BLaER1 treated with 17β-estradiol and CSF1 and Interleukin-3, amounts not matched to agents 10 nM and 100 nM (cell line): ENCODE measurements around the gene TIMM10B.

Experiments
- H3K27ac ChIP-seq, 11 experiments: shearing (Covaris generic); formaldehyde crosslinking; 2 replicates each; pipeline ENCODE4 v1.8.1; 2022
- H3K27me3 ChIP-seq, 11 experiments: shearing (Covaris generic); formaldehyde crosslinking; 2 replicates each; pipeline ENCODE4 v1.8.1; 2022
- H3K36me3 ChIP-seq, 11 experiments: shearing (Covaris generic); formaldehyde crosslinking; 2 replicates each; pipeline ENCODE4 v1.8.1; 2022
- H3K4me1 ChIP-seq, 10 experiments: shearing (Covaris generic); formaldehyde crosslinking; 2 replicates each; pipeline ENCODE4 v1.8.1; 2022
- H3K4me2 ChIP-seq, 11 experiments: shearing (Covaris generic); formaldehyde crosslinking; 2 replicates each; pipeline ENCODE4 v1.8.1; 2022
- H3K4me3 ChIP-seq, 10 experiments: shearing (Covaris generic); formaldehyde crosslinking; 2 replicates each; pipeline ENCODE4 v1.8.1; 2022
- H3K9ac ChIP-seq, 11 experiments: shearing (Covaris generic); formaldehyde crosslinking; 2 replicates each; pipeline ENCODE4 v1.8.1; 2022
- H3K9me3 ChIP-seq, 11 experiments: shearing (Covaris generic); formaldehyde crosslinking; replicated peaks in 1 of 11; 2 replicates each; pipeline ENCODE4 v1.8.1; 2022
- H4K20me1 ChIP-seq, 11 experiments: shearing (Covaris generic); formaldehyde crosslinking; 2 replicates each; pipeline ENCODE4 v1.8.1; 2022
- Cebpa-rat ChIP-seq, 11 experiments: shearing (Covaris generic); IDR thresholded peaks; 2 replicates each; pipeline ENCODE4 v1.8.1; 2022

The TIMM10B gene

DNA sequence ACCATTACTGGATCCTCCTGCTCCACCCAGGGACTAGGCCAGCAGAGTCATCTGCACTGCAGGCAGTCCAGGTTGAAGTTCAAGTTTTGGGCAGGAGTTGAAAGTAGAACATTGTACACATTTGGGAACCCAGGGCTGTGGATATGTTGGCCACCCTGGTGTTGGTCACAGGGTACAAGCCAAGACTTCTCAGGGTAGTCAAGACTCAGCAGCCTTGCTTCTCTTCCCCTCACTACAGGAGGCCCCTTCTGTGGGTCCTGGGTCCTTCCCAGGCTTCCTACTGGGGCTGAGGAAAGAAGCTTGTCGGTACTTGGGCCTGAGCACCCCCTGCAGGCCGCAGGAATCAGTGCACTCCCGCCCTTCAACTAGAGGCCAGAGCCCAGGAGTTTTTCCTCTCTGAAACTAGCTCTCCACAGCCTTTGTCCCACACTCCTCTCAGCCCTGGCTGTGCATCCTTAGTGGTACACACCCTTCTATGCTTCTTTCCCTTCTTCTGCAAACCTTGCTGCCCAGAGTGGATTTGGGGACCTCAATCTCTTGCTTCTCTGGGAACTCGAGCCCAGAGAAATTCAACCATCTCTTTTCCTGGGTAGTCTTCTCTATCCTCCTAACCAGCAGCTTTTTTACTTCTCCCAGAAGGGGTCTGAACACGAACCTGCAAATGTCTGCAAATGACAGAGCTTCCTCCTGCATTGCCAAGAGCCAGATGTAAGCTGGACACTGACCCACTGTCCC is 37.9 kb upstream of the TIMM10B start:
- TF ChIP-seq Cebpa-rat (IDR thresholded peaks at IDR 0.05): no peak
- H3K27ac ChIP-seq: no peak overlapping the region

DNA sequence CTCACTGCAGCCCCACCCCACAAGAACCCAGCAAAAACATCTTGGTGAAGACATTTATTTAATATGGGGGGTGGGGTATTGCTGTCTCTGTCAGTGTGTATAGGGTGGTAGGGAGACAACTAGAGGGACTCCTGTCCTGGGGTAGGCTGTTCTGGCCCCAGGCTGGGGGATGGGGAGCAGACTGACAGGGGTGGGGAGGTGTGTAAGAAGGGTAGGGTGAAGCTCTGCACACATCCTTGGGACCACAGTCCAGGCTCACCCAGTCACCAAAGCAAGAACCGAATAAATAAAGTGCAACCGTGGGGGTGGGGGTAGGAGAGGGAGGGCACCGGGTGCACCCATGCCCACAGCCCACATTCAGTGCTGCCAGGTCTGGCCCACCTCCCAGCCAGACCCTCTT is 32.7 kb upstream of the TIMM10B start:
- H3K4me1 ChIP-seq: no peaks in the 10 kb centered on the region
- no peak overlapping the region for H3K4me3 ChIP-seq
- TF ChIP-seq Cebpa-rat (IDR thresholded peaks at IDR 0.05): no peak
- H3K9me3 ChIP-seq: no peaks in the 10 kb centered on the region
- no peak overlapping the region for H3K9ac ChIP-seq
- peaks cover 20 to 62% (median 38%) of the 10 kb centered on the region in 11 experiments for H3K36me3 ChIP-seq
- no peaks in the 10 kb centered on the region for H3K27me3 ChIP-seq
- 0 out of 22 replicates have a peak, but pooled peaks cover 0 to 9% (median 0%) of the 10 kb centered on the region in 11 experiments for H4K20me1 ChIP-seq
- H3K27ac ChIP-seq: no peak overlapping the region
- H3K4me2 ChIP-seq: no peak overlapping the region

More for the DNA sequence above, 37.9 kb upstream of the TIMM10B start:
- Histone ChIP-seq H3K4me3 (no peak overlapping the region), H3K27me3 (no peaks in the 10 kb centered on the region), H4K20me1 (no peaks in the 10 kb centered on the region), H3K9ac (0 out of 22 replicates have a peak overlapping the region, but pooled peaks of 1 of the 11 experiments have one; percentile 9), H3K4me2 (no peak overlapping the region), H3K9me3 (no peaks in the 10 kb centered on the region), H3K4me1 (peaks cover 0 to 9% (median 4%) of the 10 kb centered on the region in 10 experiments; a peak in 10 of 20 replicates), H3K36me3 (peaks cover 0 to 11% (median 0%) of the 10 kb centered on the region in 11 experiments; a peak in 5 of 22 replicates)

DNA sequence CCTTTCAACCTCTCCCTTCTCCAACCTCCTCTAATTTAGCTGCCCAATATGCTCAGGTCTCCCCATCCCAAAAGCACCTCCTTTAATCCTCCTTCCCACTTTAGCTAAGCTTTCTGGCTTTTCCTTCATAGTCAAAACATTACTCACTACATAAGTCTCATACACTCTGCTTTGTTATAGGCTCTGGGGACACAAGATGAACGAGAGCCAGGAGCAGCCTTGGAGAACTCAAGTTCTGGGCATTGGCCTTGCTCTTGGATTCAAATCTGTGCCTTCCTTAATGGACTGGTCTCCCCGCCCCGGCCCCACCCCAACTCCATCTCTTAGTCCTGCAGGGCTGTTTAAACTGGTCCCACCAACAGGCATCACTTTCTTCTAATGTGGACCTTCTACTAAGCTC is 29.1 kb upstream of the TIMM10B start:
- H3K4me1 ChIP-seq: no peaks in the 10 kb centered on the region
- no peak overlapping the region for H3K4me2 ChIP-seq
- H3K27ac ChIP-seq: no peak overlapping the region
- H4K20me1 ChIP-seq: peaks cover 0 to 15% (median 0%) of the 10 kb centered on the region in 11 experiments; a peak in 1 of 22 replicates
- peaks cover 50 to 99% (median 73%) of the 10 kb centered on the region in 11 experiments for H3K36me3 ChIP-seq
- no peak for TF ChIP-seq Cebpa-rat (IDR thresholded peaks at IDR 0.05)
- no peak overlapping the region for H3K9ac ChIP-seq
- H3K9me3 ChIP-seq: no peaks in the 10 kb centered on the region
- H3K4me3 ChIP-seq: no peak overlapping the region
- no peaks in the 10 kb centered on the region for H3K27me3 ChIP-seq

DNA sequence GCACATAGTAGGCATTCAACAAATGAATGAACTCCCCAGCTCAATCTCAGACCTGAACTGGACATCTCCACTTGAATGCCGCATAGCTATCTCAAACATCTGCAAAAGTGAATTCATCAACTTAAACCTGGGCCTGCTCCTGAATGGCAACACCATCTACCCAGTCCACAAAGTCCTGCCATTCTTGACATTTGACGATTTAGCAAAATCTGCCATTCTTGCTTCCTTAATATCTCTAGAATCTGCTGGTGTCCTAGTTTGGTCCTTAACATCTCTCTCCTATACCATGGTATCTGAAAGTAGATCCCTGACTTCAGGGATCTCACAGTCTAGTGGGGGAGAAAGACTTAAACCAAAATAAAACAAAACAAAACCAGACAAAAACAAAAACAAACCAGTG is 28.1 kb upstream of the TIMM10B start:
- H3K9me3 ChIP-seq: no peaks in the 10 kb centered on the region
- H3K9ac ChIP-seq: no peak overlapping the region
- no peak overlapping the region for H3K4me3 ChIP-seq
- H3K36me3 ChIP-seq: peaks cover 50 to 99% (median 78%) of the 10 kb centered on the region in 11 experiments
- H4K20me1 ChIP-seq: peaks cover 0 to 15% (median 0%) of the 10 kb centered on the region in 11 experiments; a peak in 2 of 22 replicates
- H3K27me3 ChIP-seq: no peaks in the 10 kb centered on the region
- no peak overlapping the region for H3K4me2 ChIP-seq
- H3K27ac ChIP-seq: no peak overlapping the region
- TF ChIP-seq Cebpa-rat (IDR thresholded peaks at IDR 0.05): no peak
- H3K4me1 ChIP-seq: no peaks in the 10 kb centered on the region

DNA sequence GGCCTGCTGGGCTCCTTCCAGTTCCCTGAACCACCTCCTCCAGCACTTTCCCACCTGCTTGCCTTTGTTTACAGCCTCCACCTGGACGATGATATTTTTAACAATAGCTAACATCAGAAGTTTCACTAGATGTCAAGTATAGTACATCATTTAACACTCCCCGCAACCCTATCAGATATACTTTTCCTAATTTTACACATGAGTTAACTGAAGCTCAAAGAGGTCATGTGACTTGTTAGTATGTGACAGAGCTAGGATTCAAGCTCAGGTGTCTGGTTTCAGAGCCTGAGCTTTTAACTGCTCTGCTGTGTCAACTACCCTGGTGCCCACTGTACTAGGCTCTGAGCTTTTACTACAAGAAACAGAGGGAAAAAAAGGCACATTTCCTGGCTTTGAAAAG is 26.2 kb upstream of the TIMM10B start:
- Histone ChIP-seq H4K20me1 (peaks cover 0 to 5% (median 0%) of the 10 kb centered on the region in 11 experiments; a peak in 3 of 22 replicates), H3K36me3 (peaks cover 43 to 100% (median 70%) of the 10 kb centered on the region in 11 experiments), H3K4me1 (no peaks in the 10 kb centered on the region), H3K27me3 (no peaks in the 10 kb centered on the region), H3K4me2 (no peak overlapping the region), H3K9me3 (no peaks in the 10 kb centered on the region), H3K27ac (no peak overlapping the region), H3K9ac (no peak overlapping the region), H3K4me3 (no peak overlapping the region)
- no peak for TF ChIP-seq Cebpa-rat (IDR thresholded peaks at IDR 0.05)

DNA sequence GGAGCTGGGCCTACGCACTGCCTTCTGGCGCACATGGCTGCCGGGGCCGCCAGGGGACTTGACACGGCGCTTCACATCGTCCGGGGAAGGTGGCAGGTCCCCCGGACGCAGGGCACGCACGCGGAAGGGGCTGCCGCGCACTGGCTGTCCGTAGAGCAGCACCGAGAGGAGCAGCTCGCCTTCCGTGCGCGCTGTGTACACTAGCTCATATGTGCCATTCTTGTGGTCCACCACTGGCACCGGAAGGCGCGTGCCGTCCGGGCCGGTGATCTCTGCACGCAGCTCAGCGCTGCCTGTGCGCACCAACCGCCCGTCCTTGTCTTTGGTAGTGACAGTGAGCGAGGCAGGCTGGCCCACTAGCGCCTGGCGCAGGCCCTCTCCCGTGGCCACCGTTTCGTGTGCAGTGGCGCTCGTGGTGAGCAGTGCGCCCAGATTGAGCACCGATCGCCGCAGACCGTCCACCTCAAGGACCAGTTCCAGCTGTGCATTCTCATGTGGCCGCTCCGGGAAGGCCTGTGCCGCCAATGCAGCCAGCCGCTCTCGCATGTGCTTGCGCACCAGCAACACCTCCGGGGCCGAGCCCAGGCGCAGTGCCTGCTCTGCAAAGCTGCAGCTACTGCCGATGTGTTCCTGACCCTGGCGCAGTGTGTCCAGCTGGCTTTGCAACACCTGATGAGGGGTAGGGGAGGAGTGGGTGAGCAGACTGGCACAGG is 24.8 kb upstream of the TIMM10B start:
- no peaks in the 10 kb centered on the region for H3K27me3 ChIP-seq
- peaks cover 0 to 5% (median 0%) of the 10 kb centered on the region in 11 experiments; a peak in 3 of 22 replicates for H4K20me1 ChIP-seq
- H3K4me3 ChIP-seq: no peak overlapping the region
- TF ChIP-seq Cebpa-rat (IDR thresholded peaks at IDR 0.05): no peak
- no peaks in the 10 kb centered on the region for H3K4me1 ChIP-seq
- H3K4me2 ChIP-seq: no peak overlapping the region
- H3K36me3 ChIP-seq: peaks cover 29 to 100% (median 56%) of the 10 kb centered on the region in 11 experiments
- no peak overlapping the region for H3K27ac ChIP-seq
- H3K9me3 ChIP-seq: no peaks in the 10 kb centered on the region
- H3K9ac ChIP-seq: no peak overlapping the region

DNA sequence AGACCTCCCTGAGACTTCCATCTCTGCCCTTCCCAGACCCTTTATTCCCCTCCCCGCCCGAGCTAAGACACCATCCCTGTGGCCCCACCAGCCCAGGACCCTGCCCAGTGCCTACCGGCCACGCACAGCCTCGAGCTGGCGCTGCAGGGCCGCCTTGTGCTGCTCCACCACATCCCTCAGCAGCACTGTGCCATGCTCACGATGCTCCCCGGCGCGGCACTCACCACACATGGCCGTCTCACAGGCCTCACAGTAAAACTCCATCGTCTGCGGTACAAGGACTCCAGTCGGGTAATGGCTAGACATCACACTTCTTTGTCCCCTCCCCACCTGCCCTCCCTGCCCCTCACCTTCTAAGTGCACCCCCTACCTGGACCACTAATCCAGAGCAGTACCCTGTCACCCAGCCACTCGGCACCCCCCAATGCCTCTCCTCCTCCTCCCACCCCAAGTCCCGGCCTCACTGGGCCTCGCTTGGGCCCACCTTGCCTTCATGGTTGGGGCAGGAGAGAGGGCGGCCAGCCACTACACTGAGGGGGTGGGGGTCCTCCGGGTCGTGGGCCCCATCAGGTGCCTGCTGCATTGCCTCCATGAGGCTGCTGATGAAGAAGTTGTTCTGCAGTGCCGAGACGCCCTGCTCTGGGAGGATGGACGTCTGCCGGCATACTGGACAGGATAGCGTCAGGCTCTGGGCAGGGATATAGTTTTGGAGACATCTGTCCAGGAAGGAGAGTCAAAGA is 23.6 kb upstream of the TIMM10B start:
- no peaks in the 10 kb centered on the region for H3K9me3 ChIP-seq
- H3K4me1 ChIP-seq: no peaks in the 10 kb centered on the region
- TF ChIP-seq Cebpa-rat (IDR thresholded peaks at IDR 0.05): no peak
- H4K20me1 ChIP-seq: peaks cover 0 to 5% (median 0%) of the 10 kb centered on the region in 11 experiments; a peak in 3 of 22 replicates
- H3K27ac ChIP-seq: no peak overlapping the region
- H3K27me3 ChIP-seq: no peaks in the 10 kb centered on the region
- H3K4me3 ChIP-seq: no peak overlapping the region
- no peak overlapping the region for H3K4me2 ChIP-seq
- no peak overlapping the region for H3K9ac ChIP-seq
- H3K36me3 ChIP-seq: peaks cover 27 to 100% (median 54%) of the 10 kb centered on the region in 11 experiments

DNA sequence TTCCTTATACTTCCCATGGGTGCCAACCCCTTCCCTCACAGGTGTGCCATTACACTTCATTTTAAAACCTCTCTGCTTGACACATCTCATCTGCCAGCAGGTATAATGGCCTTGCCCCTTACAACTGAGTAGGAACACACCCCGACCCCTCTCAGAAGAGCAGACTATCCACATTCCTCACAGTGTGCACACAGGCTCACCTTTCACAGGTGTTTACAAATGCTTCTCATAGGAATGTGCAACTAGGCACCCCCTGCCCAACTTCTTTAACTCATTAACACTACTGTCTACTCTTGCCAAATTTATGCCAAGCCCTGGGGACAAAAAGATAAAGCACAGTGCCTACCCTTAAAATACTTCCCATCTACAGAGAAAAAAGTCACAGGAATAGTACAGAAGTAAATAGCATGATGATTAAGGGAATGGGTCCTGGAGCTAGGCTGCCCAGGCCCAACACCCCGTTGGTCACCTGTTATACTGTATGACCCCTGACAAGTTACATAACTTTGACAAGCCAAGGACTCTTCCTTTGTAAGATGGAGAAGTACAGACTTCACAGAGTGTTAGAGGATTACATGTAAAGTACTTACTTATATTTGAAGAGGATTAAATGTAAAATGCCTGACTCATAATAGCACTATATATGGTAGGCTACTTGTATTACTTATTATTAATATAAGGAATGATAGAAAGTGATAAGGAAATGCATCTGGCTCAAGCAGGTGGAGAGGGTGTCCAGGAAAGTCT is 22.8 kb upstream of the TIMM10B start:
- Histone ChIP-seq H3K36me3 (peaks cover 29 to 100% (median 56%) of the 10 kb centered on the region in 11 experiments; a peak in 21 of 22 replicates), H3K27me3 (no peaks in the 10 kb centered on the region), H4K20me1 (peaks cover 0 to 5% (median 0%) of the 10 kb centered on the region in 11 experiments; a peak in 3 of 22 replicates), H3K9ac (no peak overlapping the region), H3K4me3 (no peak overlapping the region), H3K9me3 (no peaks in the 10 kb centered on the region), H3K27ac (no peak overlapping the region), H3K4me2 (no peak overlapping the region), H3K4me1 (no peaks in the 10 kb centered on the region)
- TF ChIP-seq Cebpa-rat (IDR thresholded peaks at IDR 0.05): no peak
